HCT116 (cell line): Measurements from ENCODE around the gene URM1. TPM values are rescaled to one million over a fixed set of nuclear protein-coding genes. Genes with fewer than 3 reads are reported as not detected.

Experiments used
- ATAC-seq: fragments of 200-7000 bp; cut with Tn5 transposase; 2 replicates; pipeline ENCODE4 v1.9.1; 2020; ENCODE audit warnings: mild to moderate bottlenecking, moderate library complexity
- BruUV-seq: library from RNA; stranded (reverse); fragments of 400-500 nt; replicated peaks from 2 replicates; lab custom pipeline; 2021; lab: Mats Ljungman, UMichigan
- CTCF ChIA-PET: fragments of 300-600 bp; sonication (Branson Sonifier 250); formaldehyde crosslinking; loops from one replicate; lab custom pipeline; 2021; ENCODE audit warnings: antibody characterized with exemption; lab: Charles Lee
- POLR2A ChIA-PET: fragments of 300-600, 350-600 bp; sonication (Branson Sonifier 250); formaldehyde crosslinking; loops from one replicate; lab custom pipeline; 2021; ENCODE audit warnings: antibody characterized with exemption; lab: Charles Lee
- RAD21 ChIA-PET, 2 experiments: fragments of 300-600 bp; sonication (Branson Sonifier 250); formaldehyde crosslinking; loops; one replicate each; lab custom pipeline; 2023; ENCODE audit warnings: low total read pairs in 2 of 2; ENCODE audit not compliant: uncharacterized antibody in 2 of 2, unreplicated experiment in 2 of 2, low non-redundant PET in 1 of 2; lab: Charles Lee
- DNase-seq: peaks from one replicate; pipeline ENCODE4 v3.0.0-alpha.2; 2010; ENCODE audit warnings: low read depth, low spot score
- H2AFZ ChIP-seq: fragments of 200-600 bp; shearing (Covaris generic), sonication (generic); 2 replicates; pipeline ENCODE4 v1.6.1; 2017; ENCODE audit warnings: low read depth, mixed run types, mixed read lengths, antibody characterized with exemption, low read length; ENCODE audit not compliant: poor library complexity, severe bottlenecking
- H3K27ac ChIP-seq: 2 replicates; pipeline ENCODE4 v1.5.1; 2012; ENCODE audit warnings: low read depth, low read length
- H3K27me3 ChIP-seq: fragments of 200-600 bp; sonication (generic); 2 replicates; pipeline ENCODE4 v1.6.1; 2016; ENCODE audit warnings: mixed run types, low read length, mixed read lengths; ENCODE audit not compliant: insufficient read depth
- H3K36me3 ChIP-seq, 2 experiments: fragments of 200-500 bp in 1 of 2; fragments of 200-600 bp in 1 of 2; sonication (Bioruptor generic) in 1 of 2; sonication (generic) in 1 of 2; 2 replicates each; pipeline versions ENCODE4 v1.5.1 to v1.6.1; 2014 to 2016; ENCODE audit warnings: low read length in 2 of 2, inconsistent platforms in 1 of 2, mixed read lengths in 1 of 2, mixed run types in 1 of 2; ENCODE audit not compliant: insufficient read depth in 2 of 2, control insufficient read depth in 1 of 2
- H3K4me1 ChIP-seq, 2 experiments: fragments of 200-600 bp in 1 of 2; sonication (generic) in 1 of 2; 2 replicates each; pipeline versions ENCODE4 v1.5.1 to v1.6.1; 2012 to 2017; ENCODE audit warnings: low read length in 2 of 2, inconsistent platforms in 1 of 2, mild to moderate bottlenecking in 1 of 2, mixed read lengths in 1 of 2, mixed run types in 1 of 2, moderate library complexity in 1 of 2; ENCODE audit not compliant: insufficient read depth in 2 of 2, control insufficient read depth in 1 of 2
- H3K4me2 ChIP-seq: fragments of 200-600 bp; sonication (generic); 2 replicates; pipeline ENCODE4 v1.6.1; 2017; ENCODE audit warnings: mixed run types, low read length, mixed read lengths
- H3K4me3 ChIP-seq, 2 experiments: fragments of 200-600 bp in 1 of 2; sonication (generic) in 1 of 2; replicated peaks in 1 of 2; 2 replicates each; pipeline ENCODE4 v1.5.1; 2011 to 2016; ENCODE audit warnings: low read length in 2 of 2, control low read depth in 1 of 2, low read depth in 1 of 2, mild to moderate bottlenecking in 1 of 2, mixed read lengths in 1 of 2, mixed run types in 1 of 2
- H3K79me2 ChIP-seq: fragments of 200-600 bp; sonication (generic); 2 replicates; pipeline ENCODE4 v1.6.1; 2017; ENCODE audit warnings: mild to moderate bottlenecking, mixed run types, low read length, moderate library complexity, mixed read lengths; ENCODE audit not compliant: insufficient read depth
- H3K9ac ChIP-seq: fragments of 200-600 bp; sonication (generic); 2 replicates; pipeline ENCODE4 v1.6.1; 2016; ENCODE audit warnings: low read length, mixed read lengths
- H3K9me2 ChIP-seq: fragments of 200-600 bp; sonication (generic), shearing (Covaris generic); 2 replicates; pipeline ENCODE4 v1.6.1; 2017; ENCODE audit warnings: mixed run types, mild to moderate bottlenecking, moderate library complexity; ENCODE audit not compliant: insufficient read depth
- H3K9me3 ChIP-seq, 2 experiments: fragments of 200-500 bp in 1 of 2; fragments of 200-600 bp in 1 of 2; sonication (Bioruptor generic) in 1 of 2; sonication (generic) in 1 of 2; 2 replicates each; pipeline ENCODE4 v1.6.1; 2014 to 2017; ENCODE audit warnings: low read length in 2 of 2, mixed read lengths in 2 of 2, inconsistent platforms in 1 of 2, low read depth in 1 of 2, mild to moderate bottlenecking in 1 of 2, mixed run types in 1 of 2, moderate library complexity in 1 of 2; ENCODE audit not compliant: control insufficient read depth in 1 of 2, insufficient read depth in 1 of 2
- H4K20me1 ChIP-seq: fragments of 200-600 bp; sonication (generic), shearing (Covaris generic); 2 replicates; pipeline ENCODE4 v1.6.1; 2017; ENCODE audit warnings: mixed run types, mild to moderate bottlenecking, moderate library complexity; ENCODE audit not compliant: insufficient read depth
- CBX3 ChIP-seq: IDR thresholded peaks from 2 replicates; pipeline ENCODE4 v1.6.1; 2012; ENCODE audit warnings: low read depth
- CEBPB ChIP-seq: IDR thresholded peaks from 2 replicates; pipeline ENCODE4 v1.6.1; 2012; ENCODE audit warnings: low read depth
- EGR1 ChIP-seq: IDR thresholded peaks from 2 replicates; pipeline ENCODE4 v1.6.1; 2012; ENCODE audit warnings: low read depth
- EZH2phosphoT487 ChIP-seq: fragments of 200-600 bp; IDR thresholded peaks from 2 replicates; pipeline ENCODE4 v1.6.1; 2018; ENCODE audit warnings: antibody characterized with exemption, borderline replicate concordance
- FOSL1 ChIP-seq: IDR thresholded peaks from 2 replicates; pipeline ENCODE4 v1.6.1; 2012; ENCODE audit warnings: low read depth
- JUND ChIP-seq: IDR thresholded peaks from 2 replicates; pipeline ENCODE4 v1.6.1; 2012
- POLR2A ChIP-seq: IDR thresholded peaks from 2 replicates; pipeline ENCODE4 v1.7.0; 2011; ENCODE audit warnings: borderline replicate concordance; ENCODE audit not compliant: insufficient read depth, insufficient read length; ENCODE audit errors: extremely low read depth
- SIN3A ChIP-seq: IDR thresholded peaks from 2 replicates; pipeline ENCODE4 v1.6.1; 2012; ENCODE audit warnings: low read depth
- SRF ChIP-seq: IDR thresholded peaks from 2 replicates; pipeline ENCODE4 v1.6.1; 2012; ENCODE audit warnings: low read depth
- intact Hi-C: fragments of 100-400 bp; cut with micrococcal nuclease; formaldehyde crosslinking; loops from 2 replicates; pipeline ENCODE4 v1.10.0; 2022
- total RNA-seq: library from RNA; stranded (reverse); gene quantifications from one replicate; pipeline ENCODE4 v1.2.1, GENCODE V29; 2021; ENCODE audit not compliant: unreplicated experiment
- TF ChIP-seq, protein P1 (sequence below): IDR thresholded peaks from 2 replicates; pipeline ENCODE4 v1.6.1; 2012
- TF ChIP-seq, protein P2 (sequence below): IDR thresholded peaks from 2 replicates; pipeline ENCODE4 v1.6.1; 2012; ENCODE audit warnings: low read depth

URM1 gene
- total RNA-seq, 1 experiment from 2014 or later: 51.6 TPM

DNA sequence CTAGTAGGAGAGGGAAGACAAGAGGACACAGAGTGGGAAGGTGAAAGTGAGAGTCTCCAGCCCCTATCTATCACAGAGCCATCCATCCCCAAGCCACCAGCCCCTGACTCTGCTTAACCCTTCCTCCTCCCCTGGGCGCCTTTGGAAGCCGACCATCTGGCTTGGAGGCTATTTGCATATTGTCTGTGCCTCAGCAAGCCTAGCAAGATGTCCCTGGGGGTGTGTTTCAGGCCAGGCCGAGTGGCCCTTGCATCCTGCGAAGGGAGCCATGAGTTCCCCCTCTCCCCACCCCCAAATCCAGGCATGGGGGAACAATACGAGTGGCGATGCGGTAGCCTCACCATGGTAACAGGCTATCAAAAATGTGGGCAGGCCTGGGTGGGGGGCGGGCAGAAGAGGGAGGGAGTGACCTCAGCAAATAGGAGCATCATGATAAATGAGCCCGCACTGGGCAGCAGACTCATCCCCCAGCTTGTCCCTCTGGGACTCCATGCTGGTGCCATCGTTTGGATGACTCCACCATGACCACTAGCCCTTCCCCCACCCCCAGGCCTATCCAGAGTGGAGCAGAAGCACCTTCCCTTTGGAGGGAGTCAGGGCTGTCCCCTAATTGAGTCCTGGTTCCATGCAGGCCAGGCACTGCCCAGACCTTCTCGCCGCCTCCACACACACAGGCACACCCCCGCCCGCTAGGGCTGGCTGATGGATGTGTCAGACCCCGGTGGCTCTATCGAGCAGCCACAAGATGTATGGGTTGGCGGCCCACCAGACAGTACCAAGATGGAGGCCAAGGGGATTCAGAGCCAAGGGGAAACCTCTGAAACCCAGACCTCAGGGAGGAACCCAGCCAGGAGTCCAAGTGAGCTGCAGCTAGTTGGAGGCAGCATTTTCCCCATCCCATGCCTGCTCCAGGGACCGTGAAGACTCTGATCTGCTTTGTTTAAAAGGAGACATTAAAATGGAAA, 14.6 kb downstream of the URM1 start:
- RAD21 ChIA-PET: no interaction called here
- BruUV-seq: no TSS peak

More for the DNA sequence above, 14.6 kb downstream of the URM1 start:
- H3K9me3 ChIP-seq: no peaks in the 10 kb centered on the region
- no peaks in the 10 kb centered on the region for H3K27me3 ChIP-seq
- no peaks in the 10 kb centered on the region for H3K9me2 ChIP-seq
- peaks cover 7 to 10% of the 10 kb centered on the region in 2 experiments; a peak in 3 of 4 replicates for H3K36me3 ChIP-seq
- H3K4me1 ChIP-seq: no peaks in the 10 kb centered on the region
- H3K4me3 ChIP-seq: no peak overlapping the region
- intact Hi-C loops: no loop called here
- no peak overlapping the region for H3K9ac ChIP-seq
- TF ChIP-seq, protein P1, sequence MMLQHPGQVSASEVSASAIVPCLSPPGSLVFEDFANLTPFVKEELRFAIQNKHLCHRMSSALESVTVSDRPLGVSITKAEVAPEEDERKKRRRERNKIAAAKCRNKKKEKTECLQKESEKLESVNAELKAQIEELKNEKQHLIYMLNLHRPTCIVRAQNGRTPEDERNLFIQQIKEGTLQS: no peak
- no peak for TF ChIP-seq CEBPB
- TF ChIP-seq CBX3: no peak
- TF ChIP-seq FOSL1: no peak
- no peak for TF ChIP-seq EGR1
- TF ChIP-seq SRF: no peak
- no peak for TF ChIP-seq EZH2phosphoT487
- TF ChIP-seq, protein P2, sequence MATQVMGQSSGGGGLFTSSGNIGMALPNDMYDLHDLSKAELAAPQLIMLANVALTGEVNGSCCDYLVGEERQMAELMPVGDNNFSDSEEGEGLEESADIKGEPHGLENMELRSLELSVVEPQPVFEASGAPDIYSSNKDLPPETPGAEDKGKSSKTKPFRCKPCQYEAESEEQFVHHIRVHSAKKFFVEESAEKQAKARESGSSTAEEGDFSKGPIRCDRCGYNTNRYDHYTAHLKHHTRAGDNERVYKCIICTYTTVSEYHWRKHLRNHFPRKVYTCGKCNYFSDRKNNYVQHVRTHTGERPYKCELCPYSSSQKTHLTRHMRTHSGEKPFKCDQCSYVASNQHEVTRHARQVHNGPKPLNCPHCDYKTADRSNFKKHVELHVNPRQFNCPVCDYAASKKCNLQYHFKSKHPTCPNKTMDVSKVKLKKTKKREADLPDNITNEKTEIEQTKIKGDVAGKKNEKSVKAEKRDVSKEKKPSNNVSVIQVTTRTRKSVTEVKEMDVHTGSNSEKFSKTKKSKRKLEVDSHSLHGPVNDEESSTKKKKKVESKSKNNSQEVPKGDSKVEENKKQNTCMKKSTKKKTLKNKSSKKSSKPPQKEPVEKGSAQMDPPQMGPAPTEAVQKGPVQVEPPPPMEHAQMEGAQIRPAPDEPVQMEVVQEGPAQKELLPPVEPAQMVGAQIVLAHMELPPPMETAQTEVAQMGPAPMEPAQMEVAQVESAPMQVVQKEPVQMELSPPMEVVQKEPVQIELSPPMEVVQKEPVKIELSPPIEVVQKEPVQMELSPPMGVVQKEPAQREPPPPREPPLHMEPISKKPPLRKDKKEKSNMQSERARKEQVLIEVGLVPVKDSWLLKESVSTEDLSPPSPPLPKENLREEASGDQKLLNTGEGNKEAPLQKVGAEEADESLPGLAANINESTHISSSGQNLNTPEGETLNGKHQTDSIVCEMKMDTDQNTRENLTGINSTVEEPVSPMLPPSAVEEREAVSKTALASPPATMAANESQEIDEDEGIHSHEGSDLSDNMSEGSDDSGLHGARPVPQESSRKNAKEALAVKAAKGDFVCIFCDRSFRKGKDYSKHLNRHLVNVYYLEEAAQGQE: no peak
- TF ChIP-seq POLR2A: no peak
- TF ChIP-seq JUND: no peak
- TF ChIP-seq SIN3A: no peak
- POLR2A ChIA-PET: no interaction called here
- no peak overlapping the region for H2AFZ ChIP-seq
- H3K27ac ChIP-seq: no peak overlapping the region
- no peak overlapping the region for H3K4me2 ChIP-seq
- DNase-seq (no peak), ATAC-seq (no peak)
- peaks cover 8% of the 10 kb centered on the region; the same call in 1 of the 2 replicates for H3K79me2 ChIP-seq
- CTCF ChIA-PET: no interaction called here
- no peaks in the 10 kb centered on the region for H4K20me1 ChIP-seq
